Stimulated activated naive B cell treated with anti-CD40 and anti-IgM and Interleukin-4, amounts not matched to agents 10 μg/mL and 1 μg/mL and 100 μg/mL, for 72 hours (primary cell): ENCODE data around the gene DNMT3A.
"Not testable (repeated sequence)": the region's sequence is repeated elsewhere in the genome, so short reads cannot be mapped to it uniquely, and the experiment has no call there.

Experiments used
- ATAC-seq, 2 donors: fragments of 150-1000 bp; cut with Tn5 transposase; replicated peaks; 2 replicates each; pipeline ENCODE4 v1.10.0; 2021; ENCODE audit warnings: moderate library complexity in 1 of 2
- DNase-seq: peaks from one replicate; pipeline ENCODE4 v3.0.0; 2021
- H3K27ac Mint-ChIP-seq: one replicate; pipeline ENCODE4 v1.8.0; 2022; ENCODE audit warnings: mild to moderate bottlenecking, mixed read lengths
- H3K27me3 Mint-ChIP-seq, 2 donors: one replicate each; pipeline ENCODE4 v1.8.0; 2022; ENCODE audit warnings: mixed read lengths in 2 of 2
- H3K36me3 Mint-ChIP-seq, 2 donors: one replicate each; pipeline ENCODE4 v1.8.0; 2022; ENCODE audit warnings: mixed read lengths in 2 of 2, mild to moderate bottlenecking in 1 of 2
- H3K4me1 Mint-ChIP-seq, 2 donors: one replicate each; pipeline ENCODE4 v1.8.0; 2022; ENCODE audit warnings: mixed read lengths in 2 of 2, mild to moderate bottlenecking in 1 of 2
- H3K4me3 Mint-ChIP-seq, 2 donors: one replicate each; pipeline ENCODE4 v1.8.0; 2022; ENCODE audit warnings: mild to moderate bottlenecking in 2 of 2, mixed read lengths in 2 of 2, moderate library complexity in 1 of 2
- H3K9me3 Mint-ChIP-seq, 2 donors: one replicate each; pipeline ENCODE4 v1.8.0; 2022; ENCODE audit warnings: mixed read lengths in 2 of 2, mild to moderate bottlenecking in 1 of 2

DNMT3A gene

DNA sequence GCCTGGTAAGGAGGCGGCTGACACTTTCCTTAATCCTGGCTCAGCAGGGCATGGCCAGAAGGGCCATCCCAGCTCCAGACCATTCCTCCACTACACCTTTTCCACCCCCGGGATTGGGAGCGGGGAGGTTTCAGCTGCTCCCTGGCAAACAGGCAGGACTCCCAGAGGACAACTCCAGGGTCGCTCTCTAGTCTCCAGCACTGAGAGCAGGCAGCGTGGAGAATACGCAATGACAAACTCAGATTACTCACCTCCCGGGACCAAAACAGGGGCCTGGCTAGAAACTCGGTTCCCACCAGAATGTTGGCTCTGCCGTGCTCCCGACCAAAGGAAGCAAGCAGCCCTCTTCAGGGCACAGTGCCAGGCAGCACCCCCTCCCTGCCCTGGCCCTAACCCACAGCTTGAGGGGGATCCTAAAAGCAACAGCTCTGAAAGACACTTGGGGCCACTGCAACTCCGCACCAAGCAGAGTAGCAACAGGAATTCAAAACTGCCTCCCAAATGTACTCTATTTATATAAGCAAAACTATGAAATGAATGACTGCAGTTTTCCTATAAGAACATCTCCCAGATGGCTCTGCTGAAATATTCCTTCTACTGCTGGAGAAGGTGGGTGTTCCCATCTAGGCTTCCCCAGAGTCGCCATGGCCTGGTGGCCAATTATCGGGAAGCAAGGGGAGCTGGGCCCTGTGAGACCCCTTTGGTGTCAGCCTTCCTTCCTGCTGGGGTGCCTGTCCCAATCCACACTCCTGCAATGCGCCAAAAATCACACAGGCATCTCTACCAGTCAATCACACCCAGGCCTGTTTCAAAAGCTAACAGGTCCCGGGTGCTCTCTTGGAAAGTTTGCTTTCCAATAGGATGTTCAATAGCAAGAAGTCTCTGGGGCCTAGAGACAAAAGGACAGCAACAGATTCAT, 112.2 kb downstream of the DNMT3A start:
- peaks cover 21 to 60% of the 10 kb centered on the region in 2 donors for H3K4me1 Mint-ChIP-seq
- H3K9me3 Mint-ChIP-seq: no peaks in the 10 kb centered on the region
- no peaks in the 10 kb centered on the region for H3K27me3 Mint-ChIP-seq
- no peak overlapping the region for H3K4me3 Mint-ChIP-seq
- DNase-seq: no peak
- H3K27ac Mint-ChIP-seq: no peak overlapping the region
- H3K36me3 Mint-ChIP-seq: peaks cover 17 to 36% of the 10 kb centered on the region in 2 donors
- no peak for ATAC-seq

DNA sequence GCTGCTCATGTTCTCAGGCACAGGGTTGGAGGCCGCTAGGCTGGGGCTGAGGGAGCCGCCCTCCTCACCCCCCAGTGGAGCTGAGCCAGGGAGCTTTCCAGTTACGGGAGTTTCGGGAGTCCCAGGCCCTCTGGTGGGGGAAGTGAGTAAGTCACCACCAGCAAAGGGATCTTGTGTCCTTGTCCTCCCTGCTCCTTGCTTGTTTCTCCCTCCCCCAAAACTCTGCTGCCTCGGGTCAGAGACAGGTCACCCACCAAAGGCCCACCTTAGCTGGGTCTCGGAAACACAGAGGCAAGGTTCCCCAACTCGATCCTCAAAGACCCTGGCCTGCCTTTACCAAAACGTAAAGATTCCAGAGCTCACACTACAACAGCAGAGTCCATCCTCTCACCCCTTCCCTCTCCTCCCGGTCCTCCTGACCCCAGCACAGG, 112.9 kb downstream of the DNMT3A start:
- Mint-ChIP-seq H3K36me3 (peaks cover 10 to 29% of the 10 kb centered on the region in 2 donors), H3K4me3 (no peak overlapping the region), H3K27me3 (no peaks in the 10 kb centered on the region), H3K4me1 (peaks cover 21 to 53% of the 10 kb centered on the region in 2 donors), H3K27ac (no peak overlapping the region), H3K9me3 (no peaks in the 10 kb centered on the region)
- DNase-seq (no peak), ATAC-seq (peak; percentile 26)

DNA sequence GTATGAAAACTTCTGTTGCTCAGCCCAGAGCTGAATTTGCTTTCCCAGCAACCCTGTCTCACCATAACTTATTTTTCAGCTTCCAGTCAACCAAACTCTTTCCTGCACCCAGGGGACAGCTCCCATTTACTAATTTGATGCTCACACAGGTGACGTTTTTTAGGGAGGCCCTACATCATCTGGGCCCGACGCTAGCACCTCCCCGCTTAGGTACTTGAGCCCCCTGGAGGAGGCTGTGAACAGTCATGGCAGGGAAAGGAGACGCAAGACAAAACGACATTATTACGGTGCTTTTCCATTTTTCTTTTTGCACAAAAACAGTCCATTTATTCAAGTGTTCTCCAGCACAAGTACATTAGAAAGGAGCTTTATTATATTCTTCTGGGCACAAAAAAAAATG, 114.1 kb downstream of the DNMT3A start:
- Mint-ChIP-seq H3K4me1 (peaks cover 21 to 54% of the 10 kb centered on the region in 2 donors), H3K4me3 (no peak overlapping the region), H3K27me3 (no peaks in the 10 kb centered on the region), H3K9me3 (no peaks in the 10 kb centered on the region), H3K27ac (no peak overlapping the region), H3K36me3 (peaks cover 6 to 19% of the 10 kb centered on the region in 2 donors)
- ATAC-seq (no peak), DNase-seq (no peak)

DNA sequence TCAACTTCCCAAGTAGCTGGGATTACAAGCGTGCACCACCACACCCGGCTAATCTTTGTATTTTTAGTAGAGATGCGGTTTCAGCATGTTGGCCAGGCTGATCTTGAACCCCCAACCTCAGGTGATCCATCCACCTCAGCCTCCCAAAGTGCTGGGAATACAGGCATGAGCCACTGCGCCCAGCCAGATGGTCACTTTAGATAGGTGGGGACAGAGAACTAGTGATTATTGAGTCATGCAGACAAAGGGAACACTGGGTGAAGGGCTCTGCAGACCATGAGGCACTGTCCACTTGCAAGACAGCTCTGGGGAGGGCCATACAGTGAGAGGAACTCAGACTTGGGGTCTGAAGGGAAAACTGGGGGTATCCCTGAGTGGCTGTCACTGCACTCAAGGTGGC, 114.9 kb downstream of the DNMT3A start:
- no peak overlapping the region for H3K27ac Mint-ChIP-seq
- H3K4me3 Mint-ChIP-seq: peak overlapping the region in 1 of 2 donors; percentile 53
- no peak for DNase-seq
- no peaks in the 10 kb centered on the region for H3K9me3 Mint-ChIP-seq
- peaks cover 4 to 13% of the 10 kb centered on the region in 2 donors for H3K36me3 Mint-ChIP-seq
- no peak for ATAC-seq
- H3K4me1 Mint-ChIP-seq: peaks cover 23 to 61% of the 10 kb centered on the region in 2 donors
- peaks cover 0 to under 1% of the 10 kb centered on the region in 2 donors for H3K27me3 Mint-ChIP-seq

DNA sequence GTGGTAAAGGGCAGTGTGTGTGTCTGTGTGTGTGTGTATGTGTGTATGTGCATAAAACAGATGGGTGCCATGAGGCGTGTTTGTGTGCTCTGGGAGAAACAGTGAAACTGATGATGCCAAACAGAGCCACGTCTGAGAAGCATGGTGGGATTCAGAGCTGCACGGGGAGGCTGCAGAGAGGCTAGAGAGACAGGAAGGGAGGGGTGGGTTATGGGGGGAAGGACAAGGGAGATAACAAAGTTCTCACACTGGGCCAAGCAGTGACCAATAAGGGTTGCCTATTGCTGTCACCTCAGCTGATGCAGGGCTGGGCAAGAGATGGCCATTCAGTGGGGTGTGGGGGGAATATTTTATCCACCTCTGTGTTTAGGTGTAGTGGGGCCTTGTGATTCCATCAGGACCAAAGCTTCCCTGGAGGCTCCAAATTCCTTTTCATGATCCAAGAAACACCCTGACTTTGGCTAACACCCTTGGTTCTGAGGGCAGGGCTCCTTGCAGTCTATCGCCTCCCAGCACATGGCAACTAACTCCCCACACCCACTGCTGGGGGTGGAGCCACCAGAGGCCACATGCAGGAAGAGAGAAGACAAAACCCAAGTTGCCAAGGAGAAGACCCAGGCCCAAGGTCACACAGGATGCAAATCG, 119.1 kb downstream of the DNMT3A start:
- Mint-ChIP-seq H3K9me3 (no peaks in the 10 kb centered on the region), H3K36me3 (peaks cover 3 to 4% of the 10 kb centered on the region in 2 donors), H3K4me1 (peaks cover 21 to 40% of the 10 kb centered on the region in 2 donors), H3K27ac (peak overlapping the region; percentile 65), H3K4me3 (no peak overlapping the region), H3K27me3 (peaks cover 4 to 5% of the 10 kb centered on the region in 2 donors)
- ATAC-seq: no peak
- DNase-seq: no peak

DNA sequence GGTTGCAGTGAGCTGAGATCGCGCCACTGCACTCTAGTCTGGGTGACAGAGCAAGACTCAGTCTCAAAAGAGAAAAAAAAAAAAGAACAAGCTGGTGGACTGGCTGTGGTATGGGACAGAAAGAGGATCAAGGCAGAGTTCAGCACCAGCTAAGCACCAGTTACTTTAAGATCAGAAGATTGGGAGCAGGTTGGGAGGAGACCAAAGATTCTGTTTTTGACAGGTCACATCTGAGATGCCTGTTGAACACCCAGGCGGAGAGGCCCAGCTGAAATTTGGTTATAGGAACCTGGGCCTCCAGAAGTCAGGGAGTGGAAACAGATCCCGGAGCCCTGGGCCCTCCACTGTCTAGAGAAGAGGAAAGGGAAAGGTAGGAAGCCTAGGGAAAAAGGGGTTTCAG, 120.1 kb downstream of the DNMT3A start:
- Mint-ChIP-seq H3K9me3 (no peaks in the 10 kb centered on the region), H3K4me3 (no peak overlapping the region), H3K27me3 (peaks cover 4 to 5% of the 10 kb centered on the region in 2 donors), H3K27ac (no peak overlapping the region), H3K4me1 (peaks cover 18 to 31% of the 10 kb centered on the region in 2 donors), H3K36me3 (peaks cover 0 to 3% of the 10 kb centered on the region in 2 donors)
- ATAC-seq (no peak), DNase-seq (no peak)

DNA sequence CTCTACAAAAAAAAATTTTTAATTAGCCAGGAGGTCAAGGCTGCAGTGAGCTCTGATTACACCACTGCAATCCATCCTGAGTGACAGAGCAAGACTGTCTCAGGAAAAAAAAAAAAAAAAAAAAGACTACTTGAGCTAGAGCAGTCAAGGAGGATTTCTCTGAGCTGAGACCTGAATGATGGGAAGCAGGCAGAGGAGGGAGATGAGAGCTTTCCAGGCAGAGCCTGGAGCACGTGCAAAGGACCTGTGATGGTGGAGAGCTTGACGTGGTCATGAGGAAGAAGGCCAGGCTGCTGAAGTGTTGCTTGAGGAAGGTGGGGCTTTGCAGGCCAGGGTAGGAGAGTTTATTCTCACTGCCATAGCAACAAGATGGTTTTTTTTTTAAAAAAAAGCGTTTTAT, 121.4 kb downstream of the DNMT3A start:
- Mint-ChIP-seq H3K27ac (no peak overlapping the region), H3K27me3 (peaks cover 4 to 5% of the 10 kb centered on the region in 2 donors), H3K4me1 (peaks cover 20 to 25% of the 10 kb centered on the region in 2 donors), H3K9me3 (no peaks in the 10 kb centered on the region), H3K4me3 (no peak overlapping the region), H3K36me3 (peaks cover 0 to 3% of the 10 kb centered on the region in 2 donors)
- ATAC-seq (no peak), DNase-seq (no peak)

DNA sequence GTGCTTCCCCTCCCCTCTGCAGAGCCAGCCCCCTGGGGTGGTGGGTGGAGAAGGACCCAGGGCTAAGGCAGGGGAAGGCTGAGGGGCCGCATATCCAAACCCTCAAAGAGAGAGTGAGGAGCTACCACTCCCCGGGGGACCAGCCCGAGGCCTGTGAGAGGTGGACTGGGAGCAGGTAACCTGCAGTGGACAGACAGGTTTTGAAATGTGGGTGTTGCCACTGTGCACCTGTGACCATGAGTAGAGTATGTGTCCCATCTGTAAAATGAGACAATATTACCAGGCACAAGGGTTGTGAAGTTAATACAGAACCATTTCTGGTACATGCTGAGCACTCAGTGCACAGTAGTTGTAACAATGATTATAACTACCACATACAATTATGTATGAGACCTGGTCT, 122.1 kb downstream of the DNMT3A start:
- ATAC-seq: no peak

DNA sequence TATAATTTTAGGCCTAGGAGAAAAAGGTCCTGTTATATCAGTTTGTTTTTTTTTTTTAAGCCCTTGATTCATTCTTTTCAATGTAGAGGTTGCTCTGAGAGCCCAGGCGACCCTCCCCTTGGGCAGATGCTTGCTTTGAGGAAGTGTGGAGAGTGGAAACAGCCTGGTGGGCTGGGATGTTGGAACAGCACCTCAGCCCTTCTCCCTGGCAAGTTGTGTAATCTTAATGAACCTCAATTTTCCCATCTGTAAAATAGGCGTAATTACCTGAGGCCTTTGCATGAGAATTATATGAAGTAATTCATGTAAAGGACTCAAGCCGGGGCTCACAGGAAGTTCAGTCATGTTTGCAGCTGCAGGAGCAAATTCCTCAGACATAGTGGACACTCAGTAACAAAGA, 123.6 kb downstream of the DNMT3A start:
- no peak for ATAC-seq
- Mint-ChIP-seq H3K4me3 (peak overlapping the region in 1 of 2 donors; percentile 17), H3K9me3 (no peaks in the 10 kb centered on the region)

More for the DNA sequence above, 122.1 kb downstream of the DNMT3A start:
- Mint-ChIP-seq H3K27me3 (peaks cover 4 to 5% of the 10 kb centered on the region in 2 donors), H3K4me3 (no peak overlapping the region), H3K27ac (peak overlapping the region; percentile 20), H3K36me3 (peaks cover 0 to 3% of the 10 kb centered on the region in 2 donors), H3K9me3 (no peaks in the 10 kb centered on the region), H3K4me1 (peaks cover 20 to 26% of the 10 kb centered on the region in 2 donors)
- no peak for DNase-seq

DNA sequence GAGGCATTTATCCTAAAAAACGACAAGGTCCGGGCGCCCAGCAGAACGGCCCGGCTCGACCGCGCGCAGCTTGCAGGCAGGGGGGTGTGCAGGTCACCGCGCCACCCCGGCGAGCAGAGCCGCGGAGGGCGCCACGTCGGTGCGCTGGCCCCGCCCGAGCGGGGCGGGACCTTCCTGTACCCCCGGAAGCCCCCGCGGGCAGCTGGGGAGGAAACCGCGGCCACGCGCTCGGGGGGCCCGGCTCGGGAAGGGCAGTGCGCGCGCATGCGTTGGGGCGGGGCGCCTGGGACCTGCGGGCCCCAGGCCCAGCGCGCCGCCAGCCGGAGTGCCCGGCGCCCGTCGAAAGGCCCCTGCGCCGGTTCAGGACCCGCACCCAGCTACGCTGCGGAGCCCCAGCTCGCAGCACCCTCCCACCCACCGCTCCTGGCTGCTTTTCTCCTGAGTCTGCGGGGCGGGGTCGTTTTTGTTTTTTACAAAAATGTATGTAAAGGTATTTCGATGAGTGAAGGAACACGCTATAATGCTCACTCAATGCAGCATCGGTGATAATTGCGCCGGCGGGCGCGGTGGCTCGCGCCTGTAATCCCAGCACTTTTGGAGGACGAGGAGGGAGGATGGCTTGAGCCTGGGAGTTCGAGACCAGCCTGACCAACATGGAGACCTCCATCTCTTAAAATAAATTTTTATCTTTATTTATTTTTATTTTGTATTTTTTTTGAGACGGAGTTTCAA, 125.6 kb downstream of the DNMT3A start:
- peak; percentile 85 for DNase-seq
- Mint-ChIP-seq H3K4me3 (peak overlapping the region; percentile 78 to 81), H3K27ac (peak overlapping the region; percentile 82), H3K9me3 (no peaks in the 10 kb centered on the region), H3K36me3 (no peaks in the 10 kb centered on the region), H3K27me3 (peaks cover 0 to 4% of the 10 kb centered on the region in 2 donors), H3K4me1 (peaks cover 23 to 40% of the 10 kb centered on the region in 2 donors)
- peak; percentile 88 to 91 for ATAC-seq

More for the DNA sequence above, 123.6 kb downstream of the DNMT3A start:
- Mint-ChIP-seq H3K27ac (peak overlapping the region; percentile 84), H3K4me1 (peaks cover 21 to 33% of the 10 kb centered on the region in 2 donors), H3K27me3 (peaks cover 4 to 5% of the 10 kb centered on the region in 2 donors), H3K36me3 (peaks cover 0 to 3% of the 10 kb centered on the region in 2 donors)
- no peak for DNase-seq

DNA sequence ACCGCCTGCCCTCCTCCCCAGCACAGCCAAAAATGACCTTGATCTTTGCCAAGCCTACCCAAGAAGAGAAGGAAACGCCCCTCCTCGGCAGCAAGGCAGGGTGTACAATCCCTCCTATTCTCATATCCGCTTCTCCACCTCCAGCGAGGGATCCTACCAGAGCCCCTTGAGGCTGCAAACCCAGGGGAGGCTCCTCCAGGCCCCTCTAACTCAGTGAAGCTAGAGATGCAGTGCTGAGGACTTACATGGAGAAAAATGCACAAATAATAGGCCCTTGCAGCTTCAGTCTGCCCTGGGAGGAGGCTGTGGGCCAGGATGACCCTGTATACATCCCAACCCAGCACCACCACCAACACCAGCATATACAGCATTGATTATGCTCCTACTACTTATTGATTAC, 126.5 kb downstream of the DNMT3A start:
- H3K4me3 Mint-ChIP-seq: peak overlapping the region; percentile 77 to 81
- peaks cover 22 to 47% of the 10 kb centered on the region in 2 donors for H3K4me1 Mint-ChIP-seq

DNA sequence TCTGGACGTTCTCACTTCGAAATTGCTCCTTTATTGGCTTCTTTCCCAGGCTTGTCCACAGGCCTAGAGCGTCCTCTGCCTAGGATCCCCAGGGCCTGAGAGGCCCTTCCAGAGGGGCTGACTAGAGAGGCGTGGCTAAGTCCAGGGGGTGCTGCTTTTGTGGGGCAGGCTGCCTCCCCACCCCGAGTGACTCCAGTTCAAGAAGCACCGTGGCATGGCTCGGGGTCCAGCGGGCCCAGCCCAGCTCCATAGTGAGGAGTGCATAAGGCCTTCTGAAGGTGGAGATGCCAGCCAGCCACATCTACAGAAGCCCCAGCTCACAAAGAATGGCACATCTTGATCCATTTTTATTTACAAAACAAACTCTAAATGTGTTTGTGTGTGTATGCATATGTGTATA, 128.5 kb downstream of the DNMT3A start:
- DNase-seq (no peak), ATAC-seq (no peak)
- Mint-ChIP-seq H3K4me1 (peaks cover 36 to 64% of the 10 kb centered on the region in 2 donors), H3K4me3 (no peak overlapping the region), H3K27me3 (no peaks in the 10 kb centered on the region), H3K27ac (peak overlapping the region; percentile 89), H3K9me3 (peaks cover 0 to 1% of the 10 kb centered on the region in 2 donors), H3K36me3 (peaks cover 0 to 3% of the 10 kb centered on the region in 2 donors)

More for the DNA sequence above, 126.5 kb downstream of the DNMT3A start:
- ATAC-seq (peak; percentile 0 to 12), DNase-seq (no peak)
- Mint-ChIP-seq H3K27me3 (peaks cover 0 to 1% of the 10 kb centered on the region in 2 donors), H3K9me3 (no peaks in the 10 kb centered on the region), H3K27ac (peak overlapping the region; percentile 82), H3K36me3 (no peaks in the 10 kb centered on the region)

DNA sequence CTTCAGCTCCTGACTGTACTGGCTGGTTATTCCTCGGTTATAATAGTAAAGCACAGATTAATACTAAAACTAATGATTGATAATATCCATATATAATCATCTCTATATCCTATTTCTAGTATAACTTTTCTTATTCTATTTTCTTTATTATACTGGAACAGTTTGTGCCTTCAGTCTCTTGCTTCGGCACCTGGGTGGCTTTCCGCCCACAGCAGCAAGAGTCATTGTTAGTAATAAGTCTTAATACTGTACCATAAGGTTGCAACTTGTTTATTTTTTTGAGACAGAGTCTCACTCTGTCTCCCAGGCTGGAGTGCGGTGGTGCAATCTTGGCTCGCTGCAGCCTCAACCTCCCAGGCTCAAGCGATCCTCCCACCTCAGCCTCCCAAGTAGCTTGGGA, 130.8 kb downstream of the DNMT3A start:
- not testable (repeated sequence) for DNase-seq, H3K36me3 Mint-ChIP-seq, ATAC-seq, H3K9me3 Mint-ChIP-seq, H3K27me3 Mint-ChIP-seq
- H3K4me1 Mint-ChIP-seq: peaks cover 52 to 87% of the 10 kb centered on the region in 2 donors
- H3K4me3 Mint-ChIP-seq: peak overlapping the region in 1 of 2 donors; percentile 4
- H3K27ac Mint-ChIP-seq: peak overlapping the region; percentile 97

DNA sequence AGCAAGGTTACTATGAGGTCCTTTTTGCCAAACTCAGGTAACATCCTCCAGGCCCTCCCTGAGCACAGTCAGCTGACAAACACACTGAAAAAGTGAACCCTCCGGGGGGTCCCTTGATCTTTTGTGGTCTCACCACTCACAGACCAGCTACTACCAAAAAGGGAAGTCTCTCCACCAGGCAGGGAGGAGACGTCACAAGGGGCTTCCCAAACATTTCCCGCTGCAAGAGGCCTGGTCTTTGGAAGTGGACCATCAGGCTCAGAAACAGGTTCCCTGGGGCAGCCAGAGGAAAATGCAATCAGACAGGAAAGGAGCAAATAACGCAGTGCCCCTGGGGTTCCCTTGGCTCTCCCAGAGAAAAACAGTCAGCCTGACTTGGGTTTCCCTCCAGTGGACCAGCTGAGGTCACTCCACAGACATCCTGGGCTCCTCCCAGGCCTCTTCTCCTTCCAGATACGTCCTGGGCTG, 134.6 kb downstream of the DNMT3A start:
- Mint-ChIP-seq H3K9me3 (peaks cover 0 to 1% of the 10 kb centered on the region in 2 donors), H3K4me1 (peaks cover 41 to 74% of the 10 kb centered on the region in 2 donors), H3K27me3 (no peaks in the 10 kb centered on the region), H3K27ac (peak overlapping the region; percentile 70), H3K4me3 (peak overlapping the region; percentile 0 to 38), H3K36me3 (peaks cover 3 to 6% of the 10 kb centered on the region in 2 donors)
- DNase-seq (peak; percentile 71), ATAC-seq (peak; percentile 34 to 37)
